ENCODE data around the gene BTBD7. TPM values are rescaled to one million over a fixed set of nuclear protein-coding genes. Genes with fewer than 3 reads are reported as not detected.

Gene BTBD7
- total RNA-seq, 1 experiment from 2014 or later, result 30.1 TPM

- Histone ChIP-seq H3K4me2 (peak overlapping the region; percentile 86), H4K20me1 (ENCODE audit: insufficient read depth) (no peaks in the 10 kb centered on the region), H2AFZ (peak overlapping the region; percentile 100), H3K27me3 (ENCODE audit: insufficient read depth, low read depth) (no peaks in the 10 kb centered on the region), H3K9me3 (ENCODE audit: insufficient read depth, low read depth) (no peaks in the 10 kb centered on the region), H3K4me3 (peak overlapping the region; percentile 100), H3K4me1 (replicated peaks; ENCODE audit: insufficient read depth) (peaks cover 23% of the 10 kb centered on the region), H3K36me3 (ENCODE audit: low read depth) (no peaks in the 10 kb centered on the region; the same call in 1 of the 2 replicates), H3F3A (ENCODE audit: insufficient read depth, low read depth) (peaks cover 8% of the 10 kb centered on the region), H3K79me2 (ENCODE audit: low read depth) (peaks cover 38% of the 10 kb centered on the region), H3K27ac (no peak overlapping the region), H3K9me2 (ENCODE audit: insufficient read depth) (no peaks in the 10 kb centered on the region)
- POLR2A ChIA-PET (ENCODE audit: unreplicated experiment), result interaction anchor here (0.6 kb wide), 1 partner anchor 583 kb away, joined by 5 read pairs; no protein-coding TSS in a partner anchor
- CTCF ChIA-PET, result interaction anchor here (0.9 kb wide), 1 partner anchor 139 kb away, joined by 3 read pairs; the partner anchor contains the start of gene COX8C
- TSS peak; percentile 41 for BruUV-seq (replicated peaks)
- intact Hi-C loops (cut with micrococcal nuclease; ENCODE audit: unreplicated experiment), result loop anchor here (1.0 to 5.0 kb wide), 3 partner anchors 23 to 412 kb away; partner anchors contain the start of genes LYSET and MOAP1
- peak; percentile 49 to 51 for DNase-seq
- TF ChIP-seq EZH2 (IDR thresholded peaks at IDR 0.05; ENCODE audit: low read depth) (no peak), CTCF (conservative IDR thresholded peaks at IDR 0.05) (peak; percentile 52; the same call in 1 of the 2 replicates)
Measured at GRCh38 chr14:93207468-93208308, 125.1 kb downstream of the BTBD7 start.

GRCh38 chr14:93206793-93207467, 125.9 kb downstream of the BTBD7 start, which contains the start of the genes GON7 and UBR7:
GON7 (minus strand) TSS chr14:93207065; CDS start chr14:93207037, 28 bp downstream.
UBR7 (plus strand) TSS chr14:93207256; CDS start chr14:93207292, 36 bp downstream.
- POLR2A ChIA-PET (ENCODE audit: unreplicated experiment), result interaction anchor here (0.6 to 1.0 kb wide), 3 partner anchors 12 to 582 kb away, joined by 3 to 5 read pairs (median 4); no protein-coding TSS in a partner anchor
- no TSS peak for BruUV-seq (replicated peaks)
- H3F3A ChIP-seq (ENCODE audit: insufficient read depth, low read depth), result peaks cover 8% of the 10 kb centered on the region
- no peaks in the 10 kb centered on the region for H3K27me3 ChIP-seq (ENCODE audit: insufficient read depth, low read depth)
- peak; percentile 92 to 93 for DNase-seq
- H3K9me3 ChIP-seq (ENCODE audit: insufficient read depth, low read depth), result no peaks in the 10 kb centered on the region
- CTCF ChIA-PET, result interaction anchor here (0.7 kb wide), 1 partner anchor 9 kb away, joined by 3 read pairs; no protein-coding TSS in a partner anchor
- peak within 1 kb of the TSS; percentile 100 for H2AFZ ChIP-seq
- peak within 1 kb of the TSS; percentile 100 for H3K4me3 ChIP-seq
- intact Hi-C loops (cut with micrococcal nuclease; ENCODE audit: unreplicated experiment), result loop anchor here (1.0 to 5.0 kb wide), 3 partner anchors 22 to 412 kb away; partner anchors contain the start of genes LYSET and MOAP1
- peaks cover 38% of the 10 kb centered on the region for H3K79me2 ChIP-seq (ENCODE audit: low read depth)
- H3K9me2 ChIP-seq (ENCODE audit: insufficient read depth), result no peaks in the 10 kb centered on the region
- peaks cover 23% of the 10 kb centered on the region for H3K4me1 ChIP-seq (replicated peaks; ENCODE audit: insufficient read depth)
- no peaks in the 10 kb centered on the region for H4K20me1 ChIP-seq (ENCODE audit: insufficient read depth)
- H3K4me2 ChIP-seq, result peak within 1 kb of the TSS; percentile 96
- H3K27ac ChIP-seq, result peak within 1 kb of the TSS; percentile 63
- no peak for TF ChIP-seq EZH2 (IDR thresholded peaks at IDR 0.05; ENCODE audit: low read depth)
- no peak for TF ChIP-seq CTCF (conservative IDR thresholded peaks at IDR 0.05)
- H3K36me3 ChIP-seq (ENCODE audit: low read depth), result no peaks in the 10 kb centered on the region; the same call in 1 of the 2 replicates

GRCh38 chr14:93201155-93201704, 131.6 kb downstream of the BTBD7 start:
- CTCF ChIA-PET, result interaction anchor here (0.5 kb wide), 1 partner anchor 96 kb away, joined by 6 read pairs; no protein-coding TSS in a partner anchor
- H3K4me3 ChIP-seq, result no peak overlapping the region
- no TSS peak for BruUV-seq (replicated peaks)

More at GRCh38 chr14:93201155-93201704, 131.6 kb downstream of the BTBD7 start:
- intact Hi-C loops (cut with micrococcal nuclease; ENCODE audit: unreplicated experiment), result no loop called here
- Histone ChIP-seq H3K36me3 (ENCODE audit: low read depth) (no peaks in the 10 kb centered on the region; the same call in 1 of the 2 replicates), H3K27ac (no peak overlapping the region), H3K9me3 (ENCODE audit: insufficient read depth, low read depth) (no peaks in the 10 kb centered on the region), H4K20me1 (ENCODE audit: insufficient read depth) (no peaks in the 10 kb centered on the region), H3K4me2 (no peak overlapping the region), H3K79me2 (ENCODE audit: low read depth) (peaks cover 23% of the 10 kb centered on the region), H2AFZ (no peak overlapping the region), H3K9me2 (ENCODE audit: insufficient read depth) (no peaks in the 10 kb centered on the region), H3K4me1 (replicated peaks; ENCODE audit: insufficient read depth) (peaks cover 9% of the 10 kb centered on the region), H3K27me3 (ENCODE audit: insufficient read depth, low read depth) (no peaks in the 10 kb centered on the region), H3F3A (ENCODE audit: insufficient read depth, low read depth) (peaks cover 9% of the 10 kb centered on the region; the same call in 1 of the 2 replicates)
- POLR2A ChIA-PET (ENCODE audit: unreplicated experiment), result no interaction called here
- no peak for DNase-seq
- TF ChIP-seq EZH2 (IDR thresholded peaks at IDR 0.05; ENCODE audit: low read depth) (no peak), CTCF (conservative IDR thresholded peaks at IDR 0.05) (no peak)
